Uterus (tissue), 4 donors: ENCODE measurements around the gene CLSTN1. TPM values are rescaled to one million over a fixed set of nuclear protein-coding genes. Genes with fewer than 3 reads are reported as not detected.

Experiments used
- DNase-seq, 2 donors: peaks; one replicate each; pipeline ENCODE4 v3.0.0-alpha.2; 2019 to 2020
- H3K27ac ChIP-seq, 2 donors: fragments of 200-600 bp; sonication (generic); 1 replicate in 1 of 2; 2 replicates in 1 of 2; pipeline ENCODE4 v1.5.1; 2016 to 2018
- H3K27me3 ChIP-seq, 2 donors: fragments of 200-600 bp; sonication (generic); one replicate each; pipeline ENCODE4 v1.5.1; 2018 to 2019; ENCODE audit warnings: control low read depth in 1 of 2
- H3K36me3 ChIP-seq, 2 donors: fragments of 200-600 bp; sonication (generic); one replicate each; pipeline ENCODE4 v1.5.1; 2019; ENCODE audit warnings: control low read depth in 1 of 2
- H3K4me1 ChIP-seq, 2 donors: fragments of 200-600 bp; sonication (generic); one replicate each; pipeline ENCODE4 v1.5.1; 2018 to 2019; ENCODE audit warnings: control low read depth in 1 of 2
- H3K4me3 ChIP-seq, 2 donors: fragments of 200-600 bp; sonication (generic); 1 replicate in 1 of 2; 2 replicates in 1 of 2; pipeline ENCODE4 v1.5.1; 2018 to 2019; ENCODE audit warnings: mild to moderate bottlenecking in 1 of 2
- H3K9me3 ChIP-seq, 2 donors: fragments of 200-600 bp; sonication (generic); one replicate each; pipeline ENCODE4 v1.5.1; 2019; ENCODE audit warnings: control low read depth in 1 of 2
- POLR2A ChIP-seq, 2 donors: fragments of 450-650 bp; IDR thresholded peaks; one replicate each; pipeline ENCODE4 v1.6.1; 2016; ENCODE audit warnings: antibody characterized with exemption in 2 of 2, mild to moderate bottlenecking in 1 of 2, moderate library complexity in 1 of 2
- intact Hi-C: fragments of 100-400 bp; cut with DNase I; formaldehyde crosslinking; loops from one replicate; pipeline ENCODE4 v1.15.1; 2023; ENCODE audit warnings: low total_unique reads
- total RNA-seq, 4 donors: library from RNA; depleted of rRNA in 3 of 4; stranded (reverse); fragments of >200 nt in 3 of 4; gene quantifications; one replicate each; pipeline versions ENCODE4 v1.1.0 to v1.2.4, GENCODE V29; 2014 to 2023
- TF ChIP-seq, protein P1 (sequence below), 4 experiments: fragments of 200-600 bp in 2 of 4; fragments of 450-650 bp in 2 of 4; sonication (generic) in 2 of 4; IDR thresholded peaks; one replicate each; pipeline ENCODE4 v1.5.1; 2016 to 2019; ENCODE audit warnings: antibody characterized with exemption in 4 of 4, mild to moderate bottlenecking in 2 of 4, moderate library complexity in 1 of 4
- donor health status: DM: yes; HTN: yes; CAD: no.

CLSTN1 gene
- total RNA-seq, 4 donors from 2014 or later: 46.8 to 184 (median 94.0) TPM

DNA sequence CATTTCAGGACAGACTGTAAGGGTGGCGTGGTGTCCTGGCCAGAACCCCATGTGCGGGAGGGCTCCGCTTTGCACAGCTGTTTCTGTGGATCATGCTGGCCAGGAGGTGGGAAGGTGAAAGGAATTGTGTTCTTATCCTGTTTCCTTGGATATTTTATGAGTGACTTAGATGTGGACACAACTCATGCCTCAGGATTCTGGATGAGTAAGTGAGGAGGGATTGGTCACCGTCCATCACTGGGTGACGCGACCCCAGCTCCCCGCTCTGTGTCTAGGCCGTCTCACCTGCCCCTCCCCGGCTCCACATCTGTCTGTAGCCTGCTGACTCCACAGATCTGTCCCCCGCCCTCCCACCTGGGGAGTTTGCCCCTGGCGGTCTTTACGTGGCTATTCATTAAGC is 123.4 kb downstream of the CLSTN1 start:
- no peaks in the 10 kb centered on the region for H3K36me3 ChIP-seq
- TF ChIP-seq, protein P1, sequence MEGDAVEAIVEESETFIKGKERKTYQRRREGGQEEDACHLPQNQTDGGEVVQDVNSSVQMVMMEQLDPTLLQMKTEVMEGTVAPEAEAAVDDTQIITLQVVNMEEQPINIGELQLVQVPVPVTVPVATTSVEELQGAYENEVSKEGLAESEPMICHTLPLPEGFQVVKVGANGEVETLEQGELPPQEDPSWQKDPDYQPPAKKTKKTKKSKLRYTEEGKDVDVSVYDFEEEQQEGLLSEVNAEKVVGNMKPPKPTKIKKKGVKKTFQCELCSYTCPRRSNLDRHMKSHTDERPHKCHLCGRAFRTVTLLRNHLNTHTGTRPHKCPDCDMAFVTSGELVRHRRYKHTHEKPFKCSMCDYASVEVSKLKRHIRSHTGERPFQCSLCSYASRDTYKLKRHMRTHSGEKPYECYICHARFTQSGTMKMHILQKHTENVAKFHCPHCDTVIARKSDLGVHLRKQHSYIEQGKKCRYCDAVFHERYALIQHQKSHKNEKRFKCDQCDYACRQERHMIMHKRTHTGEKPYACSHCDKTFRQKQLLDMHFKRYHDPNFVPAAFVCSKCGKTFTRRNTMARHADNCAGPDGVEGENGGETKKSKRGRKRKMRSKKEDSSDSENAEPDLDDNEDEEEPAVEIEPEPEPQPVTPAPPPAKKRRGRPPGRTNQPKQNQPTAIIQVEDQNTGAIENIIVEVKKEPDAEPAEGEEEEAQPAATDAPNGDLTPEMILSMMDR (IDR thresholded peaks at IDR 0.05): no peak
- TF ChIP-seq POLR2A (IDR thresholded peaks at IDR 0.05): no peak
- H3K4me1 ChIP-seq: no peaks in the 10 kb centered on the region
- H3K27ac ChIP-seq: no peak overlapping the region
- H3K27me3 ChIP-seq: no peaks in the 10 kb centered on the region
- intact Hi-C loops: no loop called here
- no peak for DNase-seq
- H3K4me3 ChIP-seq: no peak overlapping the region
- no peaks in the 10 kb centered on the region for H3K9me3 ChIP-seq

DNA sequence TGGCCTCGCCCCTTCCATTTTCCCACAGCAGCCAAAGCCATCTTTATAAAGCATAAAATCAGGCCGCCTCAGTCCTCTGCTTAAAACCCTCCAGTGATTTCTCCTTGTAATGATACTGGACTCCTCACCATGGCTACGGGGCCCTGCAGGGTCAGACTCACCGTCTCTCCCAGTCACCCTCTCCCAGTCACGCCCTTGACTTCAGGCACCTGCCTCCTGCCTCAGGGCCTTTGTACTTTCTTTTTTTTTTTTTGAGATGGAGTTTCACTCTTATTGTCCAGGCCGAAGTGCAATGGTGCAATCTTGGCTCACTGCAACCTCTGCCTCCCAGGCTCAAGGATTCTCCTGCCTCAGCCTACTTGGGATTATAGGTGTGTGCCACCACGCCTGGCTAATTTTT is 124.4 kb downstream of the CLSTN1 start:
- H3K9me3 ChIP-seq: no peaks in the 10 kb centered on the region
- TF ChIP-seq, protein P1 (IDR thresholded peaks at IDR 0.05): no peak
- no peak for TF ChIP-seq POLR2A (IDR thresholded peaks at IDR 0.05)
- no peak for DNase-seq
- intact Hi-C loops: no loop called here
- no peak overlapping the region for H3K4me3 ChIP-seq
- no peak overlapping the region for H3K27ac ChIP-seq
- no peaks in the 10 kb centered on the region for H3K27me3 ChIP-seq
- no peaks in the 10 kb centered on the region for H3K4me1 ChIP-seq
- H3K36me3 ChIP-seq: no peaks in the 10 kb centered on the region

DNA sequence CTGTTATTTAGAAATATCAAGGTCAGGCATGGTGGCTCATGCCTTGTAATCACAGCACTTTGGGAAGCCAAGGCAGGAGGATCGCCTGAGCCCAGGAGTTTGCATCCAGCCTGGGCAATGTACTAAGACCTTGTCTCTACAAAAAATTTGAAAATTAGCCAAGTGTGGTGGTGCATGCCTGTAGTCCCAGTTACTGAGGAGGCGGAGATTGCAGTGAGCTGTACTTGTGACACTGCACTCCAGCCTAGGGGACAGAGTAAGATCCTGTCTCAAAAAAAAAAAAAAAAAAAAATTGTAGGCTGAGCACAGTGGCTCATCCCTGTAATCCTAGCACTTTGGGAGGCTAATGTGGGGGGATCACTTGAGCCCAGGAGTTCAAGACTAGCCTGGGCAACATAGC is 127.0 kb downstream of the CLSTN1 start:
- Histone ChIP-seq H3K36me3 (no peaks in the 10 kb centered on the region), H3K9me3 (no peaks in the 10 kb centered on the region), H3K4me1 (no peaks in the 10 kb centered on the region), H3K27me3 (no peaks in the 10 kb centered on the region), H3K4me3 (no peak overlapping the region), H3K27ac (no peak overlapping the region)
- no peak for DNase-seq
- TF ChIP-seq POLR2A (IDR thresholded peaks at IDR 0.05): no peak
- TF ChIP-seq, protein P1 (IDR thresholded peaks at IDR 0.05): no peak
- intact Hi-C loops: no loop called here

DNA sequence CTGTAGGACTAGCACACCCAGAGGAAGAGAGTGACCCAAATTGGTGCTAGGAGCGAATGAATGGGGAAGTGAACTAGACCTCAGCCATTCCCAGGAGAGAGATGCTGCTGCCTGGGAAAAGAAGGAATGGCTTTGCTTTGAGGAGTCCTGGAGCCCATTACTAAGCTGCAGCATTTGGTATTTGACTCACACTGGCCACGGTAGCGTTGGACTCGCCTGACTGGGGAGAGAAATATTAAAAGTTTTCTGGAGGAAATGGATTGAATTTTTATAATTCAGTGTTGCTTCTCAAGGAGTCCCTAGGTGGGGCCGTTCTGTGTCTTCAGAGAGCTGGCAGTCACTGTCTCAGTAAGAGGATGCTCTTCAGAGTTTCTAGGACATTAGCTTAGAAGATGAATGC is 132.1 kb downstream of the CLSTN1 start:
- intact Hi-C loops: no loop called here
- peaks cover 0 to 12% of the 10 kb centered on the region in 2 donors for H3K4me1 ChIP-seq
- H3K36me3 ChIP-seq: no peaks in the 10 kb centered on the region
- no peak for DNase-seq
- no peaks in the 10 kb centered on the region for H3K9me3 ChIP-seq
- no peak overlapping the region for H3K27ac ChIP-seq
- no peak for TF ChIP-seq POLR2A (IDR thresholded peaks at IDR 0.05)
- TF ChIP-seq, protein P1 (IDR thresholded peaks at IDR 0.05): no peak
- no peak overlapping the region for H3K4me3 ChIP-seq
- H3K27me3 ChIP-seq: no peaks in the 10 kb centered on the region

DNA sequence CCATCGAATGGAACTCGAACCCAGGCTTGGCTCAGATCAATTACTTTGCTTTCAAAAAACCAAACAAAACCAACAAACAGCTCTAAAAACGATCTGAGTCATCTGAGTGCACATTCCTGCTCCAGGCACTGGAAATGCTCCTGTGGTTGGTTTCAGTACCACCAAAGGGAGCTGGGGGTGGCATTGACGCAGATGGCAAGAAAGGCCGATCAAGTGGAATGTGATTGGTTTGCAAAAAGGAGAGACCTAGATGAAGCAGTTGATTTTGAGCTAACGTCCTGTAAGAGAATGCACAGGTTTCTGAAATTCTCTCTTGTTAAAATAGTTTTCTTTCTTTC is 132.7 kb downstream of the CLSTN1 start:
- intact Hi-C loops: no loop called here

More for the DNA sequence above, 132.7 kb downstream of the CLSTN1 start:
- Histone ChIP-seq H3K4me3 (no peak overlapping the region), H3K4me1 (peaks cover 0 to 12% of the 10 kb centered on the region in 2 donors), H3K36me3 (no peaks in the 10 kb centered on the region), H3K27me3 (no peaks in the 10 kb centered on the region), H3K27ac (no peak overlapping the region), H3K9me3 (no peaks in the 10 kb centered on the region)
- DNase-seq: no peak
- TF ChIP-seq, protein P1 (IDR thresholded peaks at IDR 0.05): no peak
- TF ChIP-seq POLR2A (IDR thresholded peaks at IDR 0.05): no peak
